ENCODE results near the gene DET1. TPM values are rescaled to one million over a fixed set of nuclear protein-coding genes. Genes with fewer than 3 reads are reported as not detected.
"Not testable (repeated sequence)": the region's sequence is repeated elsewhere in the genome, so short reads cannot be mapped to it uniquely, and the experiment has no call there.

Gene DET1
- total RNA-seq, 2 experiments from 2014 or later = 1.7 to 3.0 TPM

DNA sequence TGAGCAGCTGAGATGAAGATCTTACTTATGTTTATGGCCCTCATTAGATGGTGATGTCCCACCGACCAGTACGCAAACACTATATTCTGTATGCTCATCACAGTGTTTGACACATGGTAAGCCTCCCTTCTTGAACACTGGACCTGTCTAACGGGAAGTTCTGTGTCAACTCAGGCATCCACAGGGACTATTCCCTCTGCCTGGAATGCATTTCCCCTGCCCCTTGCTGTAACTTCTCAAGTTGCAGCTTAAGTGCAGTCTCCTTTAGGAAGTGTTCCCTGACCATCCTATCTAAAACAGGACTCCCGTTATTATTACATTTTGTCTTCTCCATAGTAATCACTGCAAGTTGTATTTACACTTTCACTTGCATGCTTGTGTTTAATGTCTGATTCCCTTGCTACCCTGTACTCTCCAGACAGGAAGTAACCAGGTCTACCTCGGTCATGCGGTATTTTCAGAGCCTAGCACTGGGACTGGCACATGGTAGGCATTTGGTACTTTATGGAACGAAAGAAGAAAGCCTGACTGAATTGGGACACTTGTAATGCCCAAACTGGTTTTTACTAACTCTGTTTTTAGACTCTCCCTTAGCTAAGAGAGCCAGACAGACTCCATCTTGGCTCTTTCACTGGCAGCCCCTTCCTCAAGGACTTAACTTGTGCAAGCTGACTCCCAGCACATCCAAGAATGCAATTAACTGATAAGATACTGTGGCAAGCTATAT lies 8.7 kb downstream of the DET1 start:
- no peak overlapping the region for H3K27ac Mint-ChIP-seq
- H3K36me3 Mint-ChIP-seq (ENCODE audit: low read depth) = no peaks in the 10 kb centered on the region
- DNase-seq = no peak
- peaks cover 6% of the 10 kb centered on the region for H3K4me1 Mint-ChIP-seq (ENCODE audit: low read depth)
- ChIA-PET CTCF (interaction anchor here (0.6 kb wide), 1 partner anchor 30 kb away, joined by 3 read pairs; no protein-coding TSS in a partner anchor), POLR2A (no interaction called here)
- H3K4me3 Mint-ChIP-seq = no peak overlapping the region
- ATAC-seq = no peak
- H3K9me3 Mint-ChIP-seq (ENCODE audit: insufficient read depth) = peaks cover 10% of the 10 kb centered on the region
- no peaks in the 10 kb centered on the region for H3K27me3 Mint-ChIP-seq (ENCODE audit: low read depth)

- no peaks in the 10 kb centered on the region for H3K27me3 Mint-ChIP-seq (ENCODE audit: low read depth)
- peaks cover 10% of the 10 kb centered on the region for H3K9me3 Mint-ChIP-seq (ENCODE audit: insufficient read depth)
- ATAC-seq (no peak), DNase-seq (no peak)
- no peak overlapping the region for H3K27ac Mint-ChIP-seq
- peaks cover 7% of the 10 kb centered on the region for H3K36me3 Mint-ChIP-seq (ENCODE audit: low read depth)
- CTCF ChIA-PET = interaction anchor here (1.0 kb wide), 1 partner anchor 86 kb away, joined by 3 read pairs; no protein-coding TSS in a partner anchor
- POLR2A ChIA-PET = no interaction called here
- no peak overlapping the region for H3K4me3 Mint-ChIP-seq
- no peaks in the 10 kb centered on the region for H3K4me1 Mint-ChIP-seq (ENCODE audit: low read depth)
These were observed 10.7 kb downstream of the DET1 start for GRCh38 chr15:88535607-88536313.

- POLR2A ChIA-PET = no interaction called here
- Mint-ChIP-seq H3K4me3 (no peak overlapping the region), H3K27me3 (ENCODE audit: low read depth) (no peaks in the 10 kb centered on the region), H3K27ac (no peak overlapping the region), H3K4me1 (ENCODE audit: low read depth) (no peaks in the 10 kb centered on the region), H3K36me3 (ENCODE audit: low read depth) (peaks cover 13% of the 10 kb centered on the region), H3K9me3 (ENCODE audit: insufficient read depth) (peaks cover 10% of the 10 kb centered on the region)
- no peak for ATAC-seq
- CTCF ChIA-PET = no interaction called here
- no peak for DNase-seq
These were observed 11.4 kb downstream of the DET1 start for GRCh38 chr15:88535100-88535499.

GRCh38 chr15:88533376-88533775 lies 13.1 kb downstream of the DET1 start:
- CTCF ChIA-PET = no interaction called here
- DNase-seq (no peak), ATAC-seq (no peak)
- H3K9me3 Mint-ChIP-seq (ENCODE audit: insufficient read depth) = peaks cover 10% of the 10 kb centered on the region
- no peak overlapping the region for H3K27ac Mint-ChIP-seq
- no peaks in the 10 kb centered on the region for H3K4me1 Mint-ChIP-seq (ENCODE audit: low read depth)
- no peak overlapping the region for H3K4me3 Mint-ChIP-seq
- H3K27me3 Mint-ChIP-seq (ENCODE audit: low read depth) = no peaks in the 10 kb centered on the region
- POLR2A ChIA-PET = no interaction called here
- peaks cover 14% of the 10 kb centered on the region for H3K36me3 Mint-ChIP-seq (ENCODE audit: low read depth)

GRCh38 chr15:88529021-88529630 lies 17.4 kb downstream of the DET1 start:
- DNase-seq = no peak
- Mint-ChIP-seq H3K27ac (no peak overlapping the region), H3K4me1 (ENCODE audit: low read depth) (no peaks in the 10 kb centered on the region), H3K4me3 (no peak overlapping the region), H3K9me3 (ENCODE audit: insufficient read depth) (no peaks in the 10 kb centered on the region), H3K36me3 (ENCODE audit: low read depth) (peaks cover 20% of the 10 kb centered on the region), H3K27me3 (ENCODE audit: low read depth) (no peaks in the 10 kb centered on the region)
- ChIA-PET CTCF (no interaction called here), POLR2A (no interaction called here)
- no peak for ATAC-seq

- H3K4me3 Mint-ChIP-seq = no peak overlapping the region
- CTCF ChIA-PET = interaction anchor here (1.4 kb wide), 1 partner anchor 11 kb away, joined by 3 read pairs; no protein-coding TSS in a partner anchor
- ATAC-seq (no peak), DNase-seq (no peak)
- no peak overlapping the region for H3K27ac Mint-ChIP-seq
- H3K4me1 Mint-ChIP-seq (ENCODE audit: low read depth) = no peaks in the 10 kb centered on the region
- H3K27me3 Mint-ChIP-seq (ENCODE audit: low read depth) = no peaks in the 10 kb centered on the region
- POLR2A ChIA-PET = no interaction called here
- no peaks in the 10 kb centered on the region for H3K9me3 Mint-ChIP-seq (ENCODE audit: insufficient read depth)
- peaks cover 19% of the 10 kb centered on the region for H3K36me3 Mint-ChIP-seq (ENCODE audit: low read depth)
These were observed 20.1 kb downstream of the DET1 start for GRCh38 chr15:88526247-88526879.

DNA sequence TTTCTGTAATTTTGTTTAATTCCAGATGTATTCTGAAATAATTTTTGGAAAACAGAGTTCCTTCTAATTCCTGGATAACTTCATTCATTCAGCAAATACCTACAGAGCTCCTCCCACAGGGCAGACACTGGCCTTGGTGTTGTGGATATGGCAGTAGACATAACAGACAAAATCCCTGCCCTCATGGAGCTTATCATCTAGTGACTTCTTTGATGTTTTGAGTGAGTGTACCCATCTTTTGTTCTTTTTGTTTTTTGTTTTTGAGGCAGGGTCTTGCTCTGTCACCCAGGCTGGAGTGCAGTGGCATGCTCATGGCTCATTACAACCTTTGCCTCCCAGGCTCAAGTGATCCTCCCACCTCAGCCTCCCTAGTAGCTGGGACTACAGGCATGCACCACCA lies 21.1 kb downstream of the DET1 start:
- DNase-seq (no peak), ATAC-seq (no peak)
- Mint-ChIP-seq H3K4me1 (ENCODE audit: low read depth) (no peaks in the 10 kb centered on the region), H3K36me3 (ENCODE audit: low read depth) (peaks cover 10% of the 10 kb centered on the region), H3K9me3 (ENCODE audit: insufficient read depth) (no peaks in the 10 kb centered on the region), H3K27ac (no peak overlapping the region), H3K27me3 (ENCODE audit: low read depth) (no peaks in the 10 kb centered on the region), H3K4me3 (no peak overlapping the region)
- CTCF ChIA-PET = no interaction called here
- POLR2A ChIA-PET = no interaction called here

DNA sequence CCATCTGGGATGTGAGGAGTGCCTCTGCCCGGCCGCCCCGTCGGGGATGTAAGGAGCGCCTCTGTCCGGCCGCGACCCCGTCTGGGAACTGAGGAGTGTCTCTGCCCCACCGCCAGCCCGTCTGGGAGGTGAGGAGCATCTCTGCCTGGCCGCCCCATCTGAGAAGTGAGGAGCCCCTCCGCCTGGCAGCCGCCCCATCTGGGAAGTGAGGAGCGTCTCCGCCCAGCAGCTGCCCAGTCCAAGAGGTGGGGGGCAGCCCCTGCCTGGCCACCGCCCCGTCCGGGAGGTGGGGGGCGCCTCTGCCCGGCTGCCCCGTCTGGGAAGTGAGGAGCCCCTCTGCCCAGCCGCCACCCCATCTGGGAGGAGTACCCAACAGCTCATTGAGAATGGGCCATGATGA lies 22.4 kb downstream of the DET1 start:
- CTCF ChIA-PET; H3K4me3 Mint-ChIP-seq; ATAC-seq; H3K4me1 Mint-ChIP-seq (ENCODE audit: low read depth); H3K9me3 Mint-ChIP-seq (ENCODE audit: insufficient read depth); H3K36me3 Mint-ChIP-seq (ENCODE audit: low read depth); POLR2A ChIA-PET; DNase-seq; H3K27ac Mint-ChIP-seq; H3K27me3 Mint-ChIP-seq (ENCODE audit: low read depth): not testable (repeated sequence)

- H3K27ac Mint-ChIP-seq = no peak overlapping the region
- DNase-seq = no peak
- CTCF ChIA-PET = no interaction called here
- no peak overlapping the region for H3K4me3 Mint-ChIP-seq
- no peaks in the 10 kb centered on the region for H3K27me3 Mint-ChIP-seq (ENCODE audit: low read depth)
- H3K9me3 Mint-ChIP-seq (ENCODE audit: insufficient read depth) = no peaks in the 10 kb centered on the region
- H3K4me1 Mint-ChIP-seq (ENCODE audit: low read depth) = no peaks in the 10 kb centered on the region
- no peaks in the 10 kb centered on the region for H3K36me3 Mint-ChIP-seq (ENCODE audit: low read depth)
- ATAC-seq = no peak
- POLR2A ChIA-PET = no interaction called here
These were observed 27.6 kb downstream of the DET1 start for GRCh38 chr15:88518903-88519302.

GRCh38 chr15:88513195-88513594 lies 33.3 kb downstream of the DET1 start:
- Mint-ChIP-seq H3K27ac (no peak overlapping the region), H3K27me3 (ENCODE audit: low read depth) (no peaks in the 10 kb centered on the region), H3K4me1 (ENCODE audit: low read depth) (peaks cover 5% of the 10 kb centered on the region), H3K36me3 (ENCODE audit: low read depth) (no peaks in the 10 kb centered on the region), H3K9me3 (ENCODE audit: insufficient read depth) (no peaks in the 10 kb centered on the region), H3K4me3 (no peak overlapping the region)
- POLR2A ChIA-PET = no interaction called here
- DNase-seq (no peak), ATAC-seq (no peak)
- CTCF ChIA-PET = interaction anchor here (1.1 kb wide), 1 partner anchor 9 kb away, joined by 3 read pairs; no protein-coding TSS in a partner anchor

DNA sequence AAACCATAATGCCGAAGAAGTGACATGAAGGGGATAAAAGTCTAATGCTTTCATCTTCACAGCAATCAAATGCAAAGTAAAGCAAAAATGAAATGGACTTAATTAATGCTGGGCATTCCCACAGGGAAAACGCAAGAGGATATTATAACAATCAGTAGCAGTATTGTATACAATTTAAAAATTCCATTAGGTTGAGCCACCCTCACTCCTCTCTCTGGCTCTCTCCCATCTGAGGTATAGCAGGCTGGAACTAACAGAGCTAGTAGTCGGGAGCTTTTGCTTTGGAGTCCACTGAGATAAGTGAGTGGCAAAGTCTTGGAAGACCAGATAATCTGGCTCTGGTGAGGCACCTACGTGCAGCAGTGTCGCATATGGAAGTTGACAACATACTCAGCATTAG lies 33.9 kb downstream of the DET1 start:
- ChIA-PET CTCF (interaction anchor here (1.1 kb wide), 1 partner anchor 10 kb away, joined by 3 read pairs; no protein-coding TSS in a partner anchor), POLR2A (no interaction called here)
- DNase-seq = no peak
- Mint-ChIP-seq H3K36me3 (ENCODE audit: low read depth) (no peaks in the 10 kb centered on the region), H3K27ac (no peak overlapping the region), H3K4me1 (ENCODE audit: low read depth) (peaks cover 5% of the 10 kb centered on the region), H3K4me3 (no peak overlapping the region), H3K9me3 (ENCODE audit: insufficient read depth) (no peaks in the 10 kb centered on the region), H3K27me3 (ENCODE audit: low read depth) (no peaks in the 10 kb centered on the region)
- ATAC-seq = no peak

- Mint-ChIP-seq H3K36me3 (ENCODE audit: low read depth) (no peaks in the 10 kb centered on the region), H3K27me3 (ENCODE audit: low read depth) (no peaks in the 10 kb centered on the region), H3K27ac (no peak overlapping the region), H3K4me1 (ENCODE audit: low read depth) (peaks cover 5% of the 10 kb centered on the region), H3K9me3 (ENCODE audit: insufficient read depth) (no peaks in the 10 kb centered on the region), H3K4me3 (no peak overlapping the region)
- ChIA-PET CTCF (interaction anchor here (1.1 kb wide), 1 partner anchor 10 kb away, joined by 3 read pairs; no protein-coding TSS in a partner anchor), POLR2A (no interaction called here)
- ATAC-seq (no peak), DNase-seq (no peak)
These were observed 34.4 kb downstream of the DET1 start for GRCh38 chr15:88512078-88512477.
